Stimulated activated CD8-positive, alpha-beta memory T cell treated with anti-CD3 and anti-CD28 coated beads, Interleukin-2, amount 100 ng/mL, for 1 hour (primary cell): ENCODE results near the gene CACNA1G.

Source experiments
- DNase-seq, 2 donors: peaks; one replicate each; pipeline ENCODE4 v3.0.0-alpha.2; 2020; ENCODE audit warnings: low read depth in 2 of 2

The CACNA1G gene

DNA sequence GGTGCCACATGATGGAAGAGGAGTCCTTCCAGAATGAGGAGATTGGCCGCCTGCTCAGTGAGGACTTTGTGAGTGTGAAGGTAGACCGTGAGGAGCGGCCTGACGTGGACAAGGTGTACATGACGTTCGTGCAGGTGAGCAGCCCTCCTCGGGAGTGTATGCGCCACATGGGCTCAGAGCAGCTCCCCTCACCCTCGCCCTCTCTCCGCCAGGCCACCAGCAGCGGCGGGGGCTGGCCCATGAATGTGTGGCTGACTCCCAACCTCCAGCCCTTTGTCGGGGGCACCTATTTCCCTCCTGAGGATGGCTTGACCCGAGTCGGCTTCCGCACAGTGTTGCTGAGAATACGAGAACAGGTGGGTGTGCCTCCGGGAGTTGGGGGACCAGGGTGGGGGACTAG lies 11.7 kb upstream of the CACNA1G start:
- DNase-seq, result no peak

- no peak for DNase-seq
Measured at GRCh38 chr17:50549256-50549941, 11.1 kb upstream of the CACNA1G start.

GRCh38 chr17:50549969-50550368 lies 10.5 kb upstream of the CACNA1G start:
- no peak for DNase-seq

DNA sequence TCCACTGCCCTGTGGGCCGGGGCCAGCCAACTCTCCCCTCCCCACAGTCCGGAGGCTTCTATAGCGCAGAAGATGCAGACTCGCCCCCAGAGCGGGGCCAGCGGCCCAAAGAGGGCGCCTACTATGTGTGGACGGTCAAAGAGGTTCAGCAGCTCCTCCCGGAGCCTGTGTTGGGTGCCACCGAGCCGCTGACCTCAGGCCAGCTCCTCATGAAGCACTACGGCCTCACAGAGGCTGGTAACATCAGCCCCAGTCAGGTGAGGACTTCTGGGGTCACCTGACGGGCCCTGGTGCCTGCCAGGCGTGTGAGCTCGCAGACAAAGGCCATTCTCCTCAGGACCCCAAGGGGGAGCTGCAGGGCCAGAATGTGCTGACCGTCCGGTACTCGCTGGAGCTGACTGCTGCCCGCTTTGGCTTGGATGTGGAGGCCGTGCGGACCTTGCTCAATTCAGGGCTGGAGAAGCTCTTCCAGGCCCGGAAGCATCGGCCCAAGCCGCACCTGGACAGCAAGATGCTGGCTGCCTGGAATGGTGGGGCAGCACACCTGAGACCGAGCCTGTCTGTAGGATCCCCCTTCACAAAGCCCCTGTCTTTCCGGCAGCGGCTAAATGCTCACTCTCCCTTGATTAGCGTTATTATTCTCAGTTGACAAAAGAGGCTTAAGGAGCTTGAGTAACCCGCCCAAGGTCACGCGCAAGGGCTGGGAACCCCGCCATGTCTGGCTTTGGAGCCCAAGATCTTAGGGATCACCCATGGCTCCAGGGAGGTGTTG lies 9.7 kb upstream of the CACNA1G start:
- DNase-seq, result no peak

GRCh38 chr17:50551433-50551815 lies 9.1 kb upstream of the CACNA1G start:
- no peak for DNase-seq

DNA sequence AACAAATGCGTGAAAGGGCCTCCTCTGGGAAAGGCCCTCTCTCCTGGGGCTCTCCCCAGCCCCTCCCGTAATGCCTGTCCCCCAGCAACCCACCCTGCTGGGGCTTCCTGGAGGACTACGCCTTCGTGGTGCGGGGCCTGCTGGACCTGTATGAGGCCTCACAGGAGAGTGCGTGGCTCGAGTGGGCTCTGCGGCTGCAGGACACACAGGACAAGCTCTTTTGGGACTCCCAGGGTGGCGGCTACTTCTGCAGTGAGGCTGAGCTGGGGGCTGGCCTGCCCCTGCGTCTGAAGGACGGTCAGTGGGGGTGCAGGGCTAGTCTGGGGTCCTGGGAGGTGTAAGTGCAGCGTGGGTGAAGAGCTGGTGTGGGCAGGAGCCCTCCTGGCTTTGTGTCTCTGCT lies 8.6 kb upstream of the CACNA1G start:
- DNase-seq, result no peak

- DNase-seq, result no peak
Measured at GRCh38 chr17:50554201-50554600, 6.3 kb upstream of the CACNA1G start.

- no peak for DNase-seq
Measured at GRCh38 chr17:50556803-50557202, 3.7 kb upstream of the CACNA1G start.

GRCh38 chr17:50557630-50558029 lies 2.9 kb upstream of the CACNA1G start:
- no peak for DNase-seq

DNA sequence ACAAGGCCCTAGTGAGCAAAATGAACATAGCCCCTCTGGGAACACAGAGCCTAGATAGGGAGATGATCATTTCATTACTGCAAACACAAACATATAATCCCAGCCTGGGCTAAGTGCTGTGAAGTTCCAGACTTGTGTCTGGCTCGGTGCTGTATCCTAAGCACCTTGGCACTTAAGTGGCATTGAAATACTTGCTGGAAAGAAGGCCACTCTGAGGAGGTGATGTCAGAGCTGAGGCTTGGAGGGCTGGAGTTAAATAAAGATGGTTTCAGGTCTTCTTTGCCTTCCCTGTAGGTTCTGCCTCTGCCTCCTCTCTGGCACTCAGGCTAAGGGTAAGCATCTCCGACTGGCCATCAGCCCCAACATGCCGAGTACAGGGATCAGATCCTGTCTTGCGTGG lies 2.4 kb upstream of the CACNA1G start:
- DNase-seq, result no peak

GRCh38 chr17:50558581-50558940 lies 2.0 kb upstream of the CACNA1G start:
- no peak for DNase-seq

DNA sequence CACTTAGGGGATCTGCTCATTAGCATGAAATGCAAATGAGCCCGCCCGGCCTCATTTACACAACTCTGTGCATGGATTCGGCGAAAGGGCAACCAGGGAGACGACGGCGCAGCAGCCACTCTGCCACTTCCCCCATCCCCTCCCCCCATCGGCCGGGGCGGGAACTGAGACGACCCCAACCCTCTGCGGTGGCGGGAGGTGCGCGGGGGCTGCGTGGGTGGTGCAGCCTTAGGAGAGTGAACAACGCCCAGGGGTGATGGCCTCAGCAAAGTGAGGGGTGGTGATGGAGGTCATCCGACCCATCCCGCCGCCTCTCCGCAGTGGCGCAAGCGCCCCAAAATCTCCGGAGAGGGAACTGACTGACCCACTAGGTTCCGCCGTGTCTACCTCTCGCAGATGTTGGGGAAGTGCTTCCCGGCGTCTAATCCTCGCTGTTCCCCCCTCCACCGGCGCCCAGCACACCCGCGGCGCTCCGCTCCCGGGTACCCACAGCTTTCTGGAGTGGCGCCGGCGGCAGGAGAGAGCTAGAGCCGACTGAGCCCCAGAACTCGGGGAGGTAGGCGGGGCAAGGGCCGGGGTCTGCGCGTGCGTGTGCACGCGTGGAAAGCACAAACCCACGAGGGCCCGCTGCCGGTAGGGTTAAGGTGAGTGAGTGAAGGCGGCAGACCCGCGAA lies 1.4 kb upstream of the CACNA1G start:
- DNase-seq, result no peak

DNA sequence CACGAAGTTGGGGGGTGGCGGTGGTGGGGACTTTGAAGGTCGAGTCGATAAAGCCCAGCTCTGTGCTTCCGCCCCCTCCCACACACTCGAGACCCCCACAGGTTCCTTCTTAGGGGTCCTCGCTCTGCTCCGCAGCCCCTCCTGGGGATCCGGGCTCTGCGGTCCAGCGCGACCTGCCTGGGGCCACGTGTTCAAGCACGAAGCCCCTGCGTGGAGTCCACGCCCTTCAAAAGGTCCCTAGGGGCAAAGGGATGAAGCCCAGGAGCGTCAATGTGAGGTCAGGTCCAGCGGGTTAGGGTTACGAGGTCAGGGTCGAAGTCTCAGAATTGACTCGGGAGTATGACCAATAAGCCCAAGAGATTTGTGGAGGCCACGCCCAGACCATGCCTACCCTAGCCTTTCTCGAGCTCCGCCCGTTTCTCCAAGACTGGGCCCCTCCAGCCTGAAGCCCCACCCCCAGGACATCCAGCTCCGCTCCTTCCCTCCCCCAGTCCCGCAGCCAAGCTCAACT lies 786 bp upstream of the CACNA1G start:
- DNase-seq, result no peak

GRCh38 chr17:50560931-50561745 lies 623 bp downstream of the CACNA1G start:
- no peak for DNase-seq

GRCh38 chr17:50561746-50562141 lies 1.2 kb downstream of the CACNA1G start:
- no peak for DNase-seq

GRCh38 chr17:50562242-50563091 lies 2.0 kb downstream of the CACNA1G start:
- DNase-seq, result no peak

DNA sequence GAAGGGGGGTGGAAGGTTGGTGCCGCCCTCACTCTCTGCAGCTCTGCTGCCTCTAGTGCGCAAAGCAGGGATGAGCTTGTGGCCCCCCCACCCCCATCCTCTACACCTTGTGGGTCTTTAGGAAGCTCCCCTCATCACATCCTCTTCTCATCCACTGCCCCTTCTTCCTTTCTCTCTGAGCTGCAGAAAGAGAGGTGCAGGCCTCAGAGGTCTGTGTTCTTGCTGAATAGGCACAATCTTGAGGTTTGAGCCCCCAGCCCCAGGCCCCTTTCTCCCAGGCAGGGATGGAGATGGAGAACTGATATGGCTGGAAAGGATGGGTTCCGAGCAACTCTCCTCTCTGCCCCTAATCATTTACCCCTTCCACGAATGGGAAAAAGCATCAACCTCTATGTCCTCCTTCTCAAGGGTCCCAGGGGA lies 2.6 kb downstream of the CACNA1G start:
- DNase-seq, result no peak

GRCh38 chr17:50564916-50565315 lies 4.4 kb downstream of the CACNA1G start:
- no peak for DNase-seq

DNA sequence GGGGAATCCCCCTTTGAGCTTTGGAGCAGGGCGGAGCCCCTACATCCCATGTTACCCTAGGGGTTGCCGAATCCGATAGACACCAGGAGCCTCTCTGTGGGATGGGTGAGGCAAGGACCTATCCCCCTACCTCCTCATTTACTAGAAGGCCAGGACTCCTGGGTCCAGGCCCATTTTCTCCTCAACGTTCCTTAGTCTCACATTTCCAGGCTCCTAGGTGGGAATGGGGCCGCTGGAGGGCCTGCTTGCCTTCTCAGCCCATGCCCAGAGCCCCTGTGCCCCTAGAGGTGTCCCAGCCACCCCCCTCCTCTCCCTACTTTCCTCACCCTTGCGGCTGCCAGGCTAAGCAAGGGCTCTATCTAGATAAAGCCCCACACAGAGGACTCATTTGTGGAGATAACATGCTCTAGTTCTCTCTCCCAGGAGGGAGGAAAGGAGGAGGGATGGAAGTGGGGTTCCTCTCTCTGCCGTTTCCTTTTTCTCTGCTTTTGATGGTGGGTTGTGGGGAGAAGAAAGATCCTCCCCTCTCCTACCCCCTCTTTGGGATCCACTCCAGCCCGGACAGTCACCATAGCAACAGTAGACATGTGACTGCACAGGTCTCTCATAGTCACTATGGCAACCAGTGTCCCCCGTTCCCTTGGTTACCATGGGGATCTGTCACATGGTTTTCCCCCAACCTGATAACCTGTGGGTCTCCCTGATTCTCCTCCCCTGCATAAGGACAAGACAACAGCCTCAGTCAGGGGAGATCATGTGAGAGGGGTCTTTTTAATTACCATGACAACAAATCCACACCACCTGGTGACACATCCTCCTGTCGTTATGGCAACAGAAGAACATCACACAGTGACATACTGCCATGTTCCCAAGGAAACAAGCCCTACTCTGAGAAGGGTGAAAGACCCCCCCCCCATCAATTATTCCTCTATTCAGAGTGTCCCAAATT lies 5.2 kb downstream of the CACNA1G start:
- no peak for DNase-seq

GRCh38 chr17:50566886-50567285 lies 6.4 kb downstream of the CACNA1G start:
- DNase-seq, result no peak
